ENCODE data around the gene CCDC92B.

The CCDC92B gene

GRCh38 chr17:2777242-2777867, 27.9 kb upstream of the CCDC92B start:
- DNase-seq: no peak

DNA sequence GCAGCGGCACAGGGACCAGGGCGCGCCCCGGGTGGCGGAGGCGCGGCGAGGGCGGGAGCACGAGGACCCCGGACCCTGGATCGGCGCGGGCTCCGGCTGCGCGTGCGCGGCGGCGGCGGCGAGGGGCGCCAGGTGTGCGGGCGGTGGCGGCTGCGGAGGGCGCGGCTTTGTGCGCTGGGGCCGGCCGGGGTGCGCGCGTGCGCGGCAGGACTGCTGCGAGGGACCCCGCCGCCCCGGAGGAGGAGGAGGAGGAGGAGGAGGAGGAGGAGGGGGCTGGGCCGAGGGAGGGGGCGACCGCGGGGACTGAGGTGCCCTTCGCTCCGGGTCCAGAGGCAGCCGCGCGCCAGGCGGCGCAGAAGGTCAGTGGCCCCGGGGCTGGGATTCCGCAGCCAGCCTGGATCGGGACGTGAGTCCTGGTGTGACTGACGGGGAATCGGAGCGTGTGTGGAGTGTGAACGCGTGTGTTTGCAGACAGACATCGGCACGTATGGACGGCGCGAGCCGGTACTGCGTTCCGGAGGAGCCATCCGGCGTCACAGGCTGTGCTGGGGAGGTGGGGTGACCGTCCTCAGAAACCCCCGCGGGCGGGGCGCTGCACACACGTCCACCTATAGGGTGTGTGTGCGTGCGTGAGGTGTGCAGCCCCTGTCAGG, 27.3 kb upstream of the CCDC92B start:
- DNase-seq: no peak

DNA sequence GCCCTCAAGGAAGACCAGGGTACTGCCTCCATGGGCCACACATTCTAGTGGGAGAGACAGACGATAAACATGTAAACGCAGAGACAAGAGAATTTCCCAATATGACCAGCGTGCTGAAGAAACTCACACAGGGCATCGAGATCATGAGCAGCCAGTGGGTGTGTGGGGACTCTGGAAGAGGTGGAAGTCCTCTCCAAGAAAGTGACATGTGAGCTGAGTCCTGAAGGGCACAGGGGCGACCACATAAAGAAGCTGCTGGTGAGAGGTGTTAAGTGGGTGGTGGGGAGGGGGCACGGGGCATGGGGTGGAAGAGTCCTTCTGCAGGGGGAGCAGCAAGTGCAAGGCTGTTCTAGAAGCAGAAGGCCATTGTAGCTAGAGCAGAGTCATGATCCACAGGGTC, 25.8 kb upstream of the CCDC92B start:
- DNase-seq: no peak

DNA sequence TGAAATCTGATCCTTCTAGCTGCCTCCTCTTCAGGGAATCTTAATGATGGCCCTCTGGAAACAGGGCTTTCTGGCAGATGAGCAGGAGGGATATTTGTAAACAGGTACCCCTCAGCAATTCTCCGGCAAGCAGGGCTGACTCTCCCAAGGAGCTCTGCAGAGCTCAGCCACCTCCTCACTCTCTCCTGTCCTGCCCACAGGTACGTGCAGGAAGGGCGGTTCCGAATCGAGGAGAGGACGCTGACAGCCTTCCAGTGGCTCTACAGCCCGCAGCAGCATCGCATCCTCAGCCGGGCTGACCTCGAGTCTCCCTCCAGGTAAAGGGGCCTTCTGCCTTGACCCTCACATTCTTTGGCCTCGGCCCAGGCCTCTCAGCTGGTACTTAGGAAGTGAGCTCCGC, 20.7 kb upstream of the CCDC92B start:
- no peak for DNase-seq

DNA sequence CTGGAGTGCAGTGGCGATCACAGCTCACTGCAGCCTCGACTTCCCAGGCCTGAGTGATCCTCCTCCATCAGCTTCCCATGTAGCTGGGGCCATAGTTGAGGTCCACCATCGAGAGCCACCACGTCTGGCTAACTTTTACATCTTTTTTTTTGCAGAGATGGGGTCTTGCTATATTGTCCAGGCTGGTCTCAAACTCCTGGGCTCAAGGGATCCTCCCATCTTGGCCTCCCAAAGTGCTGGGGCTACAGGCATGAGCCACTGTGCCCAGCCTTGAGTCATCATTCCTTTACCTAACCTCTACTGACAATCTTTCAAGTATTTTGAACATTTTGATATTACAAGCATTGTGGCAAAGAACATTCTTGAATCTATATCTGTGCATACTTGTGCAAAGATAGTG, 9.4 kb upstream of the CCDC92B start:
- DNase-seq: no peak

DNA sequence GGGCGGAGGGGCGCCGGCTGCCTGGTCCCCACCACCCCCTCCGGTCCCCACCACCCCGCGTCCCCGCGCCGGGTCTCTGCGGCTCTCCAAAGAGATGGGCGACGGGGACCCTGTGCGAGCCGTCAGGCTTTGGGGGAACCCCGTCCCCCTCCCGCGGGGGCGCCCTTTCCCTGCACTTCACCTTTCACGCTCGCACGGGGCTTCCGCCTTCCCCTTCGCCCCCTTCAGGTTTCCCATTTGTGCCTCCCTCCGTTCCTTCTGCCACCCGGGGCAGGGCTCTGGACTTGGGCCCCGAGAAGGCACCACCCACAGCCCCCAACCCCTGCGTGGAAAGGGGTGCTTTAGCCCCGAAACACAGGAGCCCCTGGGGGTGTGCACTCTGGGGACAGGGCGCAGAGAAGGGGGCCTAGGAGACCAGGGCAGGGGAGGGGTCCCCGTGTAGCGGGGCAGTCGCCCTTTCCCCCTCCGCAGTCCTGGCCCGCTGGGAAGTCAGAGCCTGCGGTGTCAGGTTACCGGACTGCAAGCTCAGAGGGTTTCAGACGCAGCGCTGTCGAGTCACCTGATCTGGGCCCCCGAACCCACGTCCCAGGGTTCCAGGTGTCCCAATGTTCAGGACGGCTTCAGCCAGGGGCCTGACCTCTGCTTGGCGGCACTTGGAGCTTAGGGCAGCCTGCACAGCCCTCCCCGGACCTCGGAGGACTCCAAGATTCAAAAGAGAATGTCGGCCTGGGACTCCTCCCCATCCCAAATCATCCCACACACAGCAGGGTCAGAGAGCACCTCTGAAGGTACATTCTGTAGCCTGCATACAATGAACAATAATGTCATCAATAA, 6.7 kb upstream of the CCDC92B start:
- no peak for DNase-seq

- DNase-seq: no peak
Observed at GRCh38 chr17:2751491-2751890, 2.0 kb upstream of the CCDC92B start.

DNA sequence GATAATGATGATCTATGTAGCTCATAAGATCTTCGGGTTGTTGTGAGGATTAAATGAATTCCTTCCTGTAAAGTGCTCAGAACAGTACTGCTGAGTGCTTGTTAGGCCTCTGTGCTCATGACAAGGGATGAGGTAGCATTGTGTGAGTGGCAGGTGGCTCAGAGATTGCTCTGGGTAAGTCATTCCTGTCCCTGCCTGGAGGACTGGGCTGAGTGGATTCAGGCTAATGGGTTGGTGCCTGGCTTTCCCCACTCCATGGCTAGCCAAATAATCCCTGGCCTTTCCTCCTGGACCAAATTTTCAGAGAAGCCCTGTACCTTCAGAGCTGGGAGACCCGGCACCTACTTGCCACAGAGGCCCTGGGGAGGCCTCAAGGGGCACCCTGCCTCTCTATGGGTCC, 1.3 kb upstream of the CCDC92B start:
- DNase-seq: no peak

DNA sequence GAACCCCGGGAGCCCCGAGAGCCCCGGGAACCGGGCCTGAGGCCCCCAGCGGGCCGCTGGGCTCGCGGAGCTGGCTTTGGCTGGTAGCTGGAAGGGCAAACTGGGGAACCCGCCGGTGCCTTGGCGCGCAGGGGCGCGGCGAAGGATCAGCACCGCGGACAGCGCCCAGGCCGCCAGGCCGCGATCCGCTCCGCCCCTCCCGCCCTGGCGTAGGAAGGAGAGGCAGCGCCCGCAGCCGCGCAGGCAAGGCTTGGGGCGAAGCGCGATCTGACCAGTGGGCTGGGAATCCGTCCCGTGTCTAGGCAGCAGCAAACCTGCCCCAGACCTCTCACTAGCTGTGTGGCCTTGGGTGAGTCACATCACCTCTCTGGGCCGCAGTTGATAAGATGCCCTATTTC, 331 bp upstream of the CCDC92B start:
- no peak for DNase-seq

GRCh38 chr17:2745317-2746037, 4.0 kb downstream of the CCDC92B start:
- no peak for DNase-seq

DNA sequence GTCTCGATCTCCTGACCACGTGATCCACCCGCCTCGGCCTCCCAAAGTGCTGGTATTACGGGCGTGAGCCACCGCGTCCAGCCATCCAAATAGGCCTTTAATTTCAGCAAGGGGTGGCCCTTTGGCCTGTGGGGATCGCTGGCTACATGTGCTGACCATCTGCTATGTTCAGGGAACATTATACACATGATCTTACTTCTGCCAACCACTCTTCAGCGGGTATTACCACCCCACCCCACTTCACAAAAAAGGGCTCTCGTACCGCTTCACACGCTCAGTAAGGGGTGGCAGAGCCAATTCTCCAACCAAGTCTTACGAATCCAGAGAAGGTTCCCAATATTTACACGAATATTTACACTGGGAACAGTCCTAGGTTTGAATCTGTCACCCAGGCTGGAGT, 11.8 kb downstream of the CCDC92B start:
- no peak for DNase-seq

- DNase-seq: no peak
Observed at GRCh38 chr17:2736956-2737355, 12.5 kb downstream of the CCDC92B start.

DNA sequence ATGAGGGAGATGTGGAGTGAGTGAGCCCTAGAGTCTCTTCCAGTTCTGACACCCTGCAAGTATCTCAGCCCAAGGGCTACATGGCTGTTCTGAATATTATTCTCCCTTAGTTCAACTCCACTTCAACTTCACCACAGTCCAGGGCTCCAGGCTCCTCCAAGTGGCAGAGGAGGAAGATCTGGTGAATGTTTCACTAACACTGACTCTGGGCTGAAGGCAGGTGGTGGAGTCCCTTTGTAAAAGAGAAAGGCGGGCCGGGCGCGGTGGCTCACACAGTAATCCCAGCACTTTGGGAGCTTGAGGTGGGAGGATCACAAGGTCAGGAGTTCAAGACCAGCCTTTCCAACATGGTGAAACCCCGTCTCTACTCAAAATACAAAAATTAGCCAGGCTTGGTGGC, 13.6 kb downstream of the CCDC92B start:
- no peak for DNase-seq

DNA sequence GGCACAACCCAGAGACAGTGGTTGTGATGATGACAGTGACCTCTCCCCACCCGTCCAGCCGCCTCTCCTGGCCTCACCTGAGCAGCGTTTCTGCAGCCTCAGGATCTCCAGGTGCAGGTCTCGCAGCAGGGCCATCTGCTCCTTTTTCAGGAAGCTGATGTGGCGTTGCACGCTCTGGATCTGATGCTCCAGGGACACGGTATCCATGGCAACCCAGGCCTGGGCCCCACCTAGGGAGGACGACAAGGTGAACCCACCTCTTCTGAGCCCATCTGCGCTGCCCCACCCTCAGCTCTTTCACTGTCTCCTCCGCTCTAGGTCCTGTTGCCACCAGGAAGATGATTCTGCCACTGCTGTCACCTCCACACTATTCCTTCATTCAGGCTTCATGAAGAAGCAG, 14.5 kb downstream of the CCDC92B start:
- DNase-seq: no peak

- DNase-seq: no peak
Observed at GRCh38 chr17:2731807-2732206, 17.6 kb downstream of the CCDC92B start.

- no peak for DNase-seq
Observed at GRCh38 chr17:2730764-2731353, 18.6 kb downstream of the CCDC92B start.

- DNase-seq: no peak
Observed at GRCh38 chr17:2724784-2725164, 24.7 kb downstream of the CCDC92B start.

DNA sequence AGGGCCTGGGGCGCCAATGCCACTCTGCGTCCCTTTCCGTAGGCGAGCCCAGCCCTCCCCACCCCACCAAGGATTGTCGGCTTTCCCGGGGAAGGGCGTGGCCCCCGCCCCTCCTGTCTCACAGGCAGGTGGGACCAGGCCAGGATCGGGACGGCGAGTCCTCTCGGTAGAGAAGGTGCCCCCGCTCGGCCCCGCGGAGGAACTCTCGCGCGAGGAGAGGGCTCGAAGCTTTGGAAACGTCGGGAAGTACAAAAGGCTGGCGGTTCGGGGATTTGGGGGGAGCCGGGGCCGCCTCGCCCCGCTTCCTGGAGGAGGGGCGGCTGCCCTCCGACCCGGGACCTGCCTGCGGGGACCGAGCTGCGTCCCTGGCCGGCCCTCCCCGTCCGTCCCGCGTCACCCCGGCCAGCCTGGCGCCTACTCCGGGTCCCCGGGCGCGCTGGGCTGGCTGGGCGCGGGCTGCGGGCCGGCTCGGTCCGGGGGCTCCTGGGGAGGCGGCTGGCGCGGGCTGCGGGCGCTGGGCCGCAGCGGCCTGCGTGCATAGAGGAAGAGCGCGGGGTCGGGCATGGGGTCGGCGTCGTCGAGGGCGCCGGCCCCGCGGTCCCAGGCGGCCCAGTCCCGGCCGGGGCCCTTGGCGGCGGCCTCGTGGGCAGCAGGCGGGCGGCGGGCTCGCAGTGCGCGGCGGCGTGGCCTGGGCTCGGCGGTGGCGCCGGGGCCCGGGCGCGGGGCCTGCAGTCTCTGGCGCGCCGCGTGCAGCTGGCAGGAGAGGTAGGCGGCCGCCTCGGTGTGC, 25.3 kb downstream of the CCDC92B start:
- no peak for DNase-seq

DNA sequence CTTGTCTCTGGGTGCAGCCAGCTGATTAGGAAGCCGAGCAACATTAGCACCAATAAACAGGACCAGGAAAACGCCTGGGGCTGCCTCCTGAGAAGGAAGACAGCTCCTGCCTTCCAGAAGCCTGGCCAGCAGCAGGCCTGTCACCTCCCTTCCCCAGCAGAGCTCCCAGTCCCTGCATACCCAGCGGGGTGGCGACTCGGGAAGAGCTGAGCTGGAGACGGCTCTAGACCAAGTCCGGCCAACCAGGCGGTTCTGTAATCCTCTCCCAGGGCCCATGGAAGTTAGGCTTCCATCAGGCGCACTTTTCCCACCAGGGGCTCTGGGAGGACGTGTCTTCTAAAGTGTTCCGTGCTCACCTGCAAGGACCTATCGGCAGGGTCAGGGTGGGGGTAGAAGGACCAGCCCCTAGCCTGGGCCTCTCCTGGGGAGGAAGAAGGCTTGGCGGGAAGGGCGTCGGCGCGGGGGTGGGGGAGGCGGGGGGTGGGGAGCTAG, 25.9 kb downstream of the CCDC92B start:
- no peak for DNase-seq

- DNase-seq: no peak
Observed at GRCh38 chr17:2722611-2723010, 26.8 kb downstream of the CCDC92B start.

GRCh38 chr17:2721603-2722002, 27.8 kb downstream of the CCDC92B start:
- DNase-seq: no peak

DNA sequence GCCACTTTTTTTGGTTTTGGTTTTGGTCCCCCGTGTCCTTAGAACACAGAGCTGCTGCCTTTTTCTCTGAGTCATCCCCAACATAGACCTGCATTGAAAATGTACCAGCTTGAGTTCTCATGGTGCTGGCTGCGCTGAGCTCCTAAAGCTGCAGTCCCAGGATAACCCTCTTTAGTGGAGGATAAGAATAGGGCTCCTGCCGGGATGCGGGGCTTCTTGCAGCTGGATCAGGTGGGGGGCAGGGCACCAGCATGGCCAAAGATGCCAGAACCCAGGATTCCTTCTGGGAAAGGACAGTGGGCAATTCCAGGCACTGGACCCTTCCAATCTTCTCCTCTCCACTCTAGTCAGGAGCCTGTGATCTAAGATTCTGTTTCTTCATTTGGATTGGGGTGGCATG, 29.6 kb downstream of the CCDC92B start:
- DNase-seq: no peak
